ENCODE results near the gene ADGRL1. TPM values are rescaled to one million over a fixed set of nuclear protein-coding genes. Genes with fewer than 3 reads are reported as not detected.
"Not testable (repeated sequence)": the region's sequence is repeated elsewhere in the genome, so short reads cannot be mapped to it uniquely, and the experiment has no call there.

The ADGRL1 gene
- total RNA-seq, 1 donor from 2014 or later: 14.3 TPM

DNA sequence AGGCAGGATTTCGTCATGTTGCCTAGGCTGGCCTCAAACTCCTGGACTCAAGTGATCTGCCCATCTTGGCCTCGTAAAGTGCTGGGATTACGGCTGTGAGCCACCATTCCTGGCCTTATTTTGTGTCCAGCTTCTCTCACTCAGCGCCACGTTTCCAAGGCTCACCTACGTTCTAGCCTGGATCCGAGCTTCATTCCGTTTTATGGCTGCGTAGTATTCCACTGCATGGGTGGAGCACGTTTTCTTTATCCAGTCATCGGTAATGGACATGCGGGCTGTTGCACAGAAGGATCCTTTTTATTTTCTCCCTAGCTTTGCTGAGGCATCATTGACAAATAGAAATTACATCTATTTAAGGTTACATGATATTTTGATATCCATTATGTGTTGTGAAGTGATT is 16.6 kb downstream of the ADGRL1 start:
- peaks cover 8% of the 10 kb centered on the region for H3K4me1 Mint-ChIP-seq
- intact Hi-C loops (cut with micrococcal nuclease): no loop called here

DNA sequence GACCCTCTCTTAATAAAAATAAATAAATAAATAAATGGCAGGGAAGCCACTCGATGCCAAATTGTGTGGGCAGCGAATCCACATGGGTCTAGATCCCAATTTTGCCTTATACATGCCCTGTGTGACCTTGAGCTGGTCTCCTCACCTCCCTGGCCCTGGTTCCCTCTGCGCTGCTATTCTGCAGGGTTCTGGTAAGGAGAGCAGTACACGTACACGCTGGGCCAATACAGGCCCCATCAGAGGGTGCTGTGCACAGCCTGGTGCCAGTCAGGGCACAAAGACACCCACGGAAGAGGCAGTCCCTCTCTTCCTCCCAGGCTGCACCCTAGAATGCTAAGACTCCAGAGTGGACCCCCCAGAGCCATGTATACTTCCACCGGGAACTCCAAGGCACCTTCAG is 17.9 kb downstream of the ADGRL1 start:
- H3K4me3 Mint-ChIP-seq; H3K9me3 Mint-ChIP-seq; H3K4me1 Mint-ChIP-seq; H3K27ac Mint-ChIP-seq; intact Hi-C loops (cut with micrococcal nuclease); DNase-seq; H3K27me3 Mint-ChIP-seq; H3K36me3 Mint-ChIP-seq (ENCODE audit: low read depth): not testable (repeated sequence)

More for the DNA sequence above, 16.6 kb downstream of the ADGRL1 start:
- Mint-ChIP-seq H3K36me3 (ENCODE audit: low read depth) (no peaks in the 10 kb centered on the region), H3K27ac (no peak overlapping the region), H3K27me3 (no peaks in the 10 kb centered on the region), H3K4me3 (no peak overlapping the region), H3K9me3 (no peaks in the 10 kb centered on the region)
- no peak for DNase-seq

- H3K4me1 Mint-ChIP-seq: peaks cover 8% of the 10 kb centered on the region
- H3K36me3 Mint-ChIP-seq (ENCODE audit: low read depth): no peaks in the 10 kb centered on the region
- no peak overlapping the region for H3K27ac Mint-ChIP-seq
- no peaks in the 10 kb centered on the region for H3K9me3 Mint-ChIP-seq
- no peaks in the 10 kb centered on the region for H3K27me3 Mint-ChIP-seq
- intact Hi-C loops (cut with micrococcal nuclease): no loop called here
- H3K4me3 Mint-ChIP-seq: no peak overlapping the region
- no peak for DNase-seq
Measured at GRCh38 chr19:14187561-14187960, 18.4 kb downstream of the ADGRL1 start.

- H3K4me1 Mint-ChIP-seq; H3K27ac Mint-ChIP-seq; H3K4me3 Mint-ChIP-seq; H3K9me3 Mint-ChIP-seq; intact Hi-C loops (cut with micrococcal nuclease); H3K36me3 Mint-ChIP-seq (ENCODE audit: low read depth); DNase-seq; H3K27me3 Mint-ChIP-seq: not testable (repeated sequence)
Measured at GRCh38 chr19:14186684-14187083, 19.3 kb downstream of the ADGRL1 start.

DNA sequence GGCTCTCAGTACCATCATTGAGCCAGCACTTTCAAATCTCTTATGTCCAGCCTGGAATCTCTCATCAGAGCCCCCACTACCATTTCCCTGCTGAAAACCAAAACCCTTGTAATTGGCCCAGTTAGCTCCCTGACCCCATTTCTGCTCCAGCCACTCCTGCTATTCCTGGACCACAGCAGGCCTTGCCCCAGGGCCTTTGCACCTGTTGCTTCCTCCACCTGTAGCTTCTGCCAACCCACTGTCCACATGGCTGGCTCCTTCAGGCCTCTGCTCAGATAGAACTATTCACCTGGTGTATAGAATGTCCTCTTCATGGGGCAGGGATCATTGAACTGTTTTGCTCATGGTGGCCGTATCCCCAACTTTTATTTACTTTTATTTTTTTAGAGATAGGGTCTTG is 20.3 kb downstream of the ADGRL1 start:
- H3K9me3 Mint-ChIP-seq; H3K27me3 Mint-ChIP-seq; H3K36me3 Mint-ChIP-seq (ENCODE audit: low read depth); H3K4me3 Mint-ChIP-seq; intact Hi-C loops (cut with micrococcal nuclease); H3K4me1 Mint-ChIP-seq; H3K27ac Mint-ChIP-seq; DNase-seq: not testable (repeated sequence)

DNA sequence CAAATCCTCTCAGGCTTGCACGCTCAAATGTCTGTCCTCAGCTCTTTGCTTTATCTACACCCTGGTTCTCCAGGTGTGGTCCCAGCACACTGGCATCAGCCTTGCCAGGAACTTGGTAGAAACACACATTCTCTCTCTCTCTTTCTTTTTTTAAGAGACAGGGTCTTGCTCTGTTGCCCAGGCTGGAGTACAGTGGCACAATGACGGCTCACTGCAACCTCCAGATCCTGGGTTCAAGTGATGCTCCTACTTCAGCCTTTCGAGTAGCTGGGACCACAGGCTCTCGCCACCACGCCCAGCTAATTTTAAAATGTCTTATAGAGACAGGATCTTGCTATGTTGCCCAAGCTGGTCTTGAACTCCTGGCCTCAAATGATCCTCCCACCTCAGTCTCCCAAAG is 20.8 kb downstream of the ADGRL1 start:
- intact Hi-C loops (cut with micrococcal nuclease): no loop called here
- Mint-ChIP-seq H3K4me3 (no peak overlapping the region), H3K36me3 (ENCODE audit: low read depth) (no peaks in the 10 kb centered on the region), H3K4me1 (no peaks in the 10 kb centered on the region), H3K9me3 (no peaks in the 10 kb centered on the region), H3K27me3 (no peaks in the 10 kb centered on the region), H3K27ac (no peak overlapping the region)
- no peak for DNase-seq

GRCh38 chr19:14183741-14184350 is 22.1 kb downstream of the ADGRL1 start:
- H3K9me3 Mint-ChIP-seq: no peaks in the 10 kb centered on the region
- H3K27ac Mint-ChIP-seq: no peak overlapping the region
- H3K4me3 Mint-ChIP-seq: no peak overlapping the region
- no peaks in the 10 kb centered on the region for H3K4me1 Mint-ChIP-seq
- no peaks in the 10 kb centered on the region for H3K27me3 Mint-ChIP-seq
- no peak for DNase-seq
- intact Hi-C loops (cut with micrococcal nuclease): no loop called here
- H3K36me3 Mint-ChIP-seq (ENCODE audit: low read depth): no peaks in the 10 kb centered on the region

GRCh38 chr19:14182476-14182875 is 23.5 kb downstream of the ADGRL1 start:
- no peaks in the 10 kb centered on the region for H3K4me1 Mint-ChIP-seq
- H3K36me3 Mint-ChIP-seq (ENCODE audit: low read depth): no peaks in the 10 kb centered on the region
- intact Hi-C loops (cut with micrococcal nuclease): no loop called here
- no peak for DNase-seq
- no peak overlapping the region for H3K4me3 Mint-ChIP-seq
- no peaks in the 10 kb centered on the region for H3K27me3 Mint-ChIP-seq
- H3K27ac Mint-ChIP-seq: no peak overlapping the region
- no peaks in the 10 kb centered on the region for H3K9me3 Mint-ChIP-seq

GRCh38 chr19:14181906-14182305 is 24.1 kb downstream of the ADGRL1 start:
- Mint-ChIP-seq H3K36me3 (ENCODE audit: low read depth) (peaks cover 3% of the 10 kb centered on the region), H3K4me1 (no peaks in the 10 kb centered on the region), H3K9me3 (no peaks in the 10 kb centered on the region), H3K4me3 (no peak overlapping the region), H3K27me3 (no peaks in the 10 kb centered on the region), H3K27ac (no peak overlapping the region)
- no peak for DNase-seq
- intact Hi-C loops (cut with micrococcal nuclease): no loop called here

- intact Hi-C loops (cut with micrococcal nuclease); DNase-seq; H3K4me1 Mint-ChIP-seq; H3K36me3 Mint-ChIP-seq (ENCODE audit: low read depth); H3K9me3 Mint-ChIP-seq; H3K27me3 Mint-ChIP-seq; H3K27ac Mint-ChIP-seq; H3K4me3 Mint-ChIP-seq: not testable (repeated sequence)
Measured at GRCh38 chr19:14181199-14181598, 24.8 kb downstream of the ADGRL1 start.

- intact Hi-C loops (cut with micrococcal nuclease): no loop called here
- no peaks in the 10 kb centered on the region for H3K9me3 Mint-ChIP-seq
- no peak overlapping the region for H3K4me3 Mint-ChIP-seq
- peaks cover 7% of the 10 kb centered on the region for H3K36me3 Mint-ChIP-seq (ENCODE audit: low read depth)
- H3K27ac Mint-ChIP-seq: no peak overlapping the region
- no peaks in the 10 kb centered on the region for H3K27me3 Mint-ChIP-seq
- DNase-seq: no peak
- H3K4me1 Mint-ChIP-seq: peaks cover 5% of the 10 kb centered on the region
Measured at GRCh38 chr19:14177496-14178074, 28.4 kb downstream of the ADGRL1 start.

- no peak for DNase-seq
- Mint-ChIP-seq H3K4me1 (peaks cover 5% of the 10 kb centered on the region), H3K36me3 (ENCODE audit: low read depth) (peaks cover 13% of the 10 kb centered on the region), H3K9me3 (no peaks in the 10 kb centered on the region), H3K4me3 (no peak overlapping the region), H3K27ac (no peak overlapping the region), H3K27me3 (no peaks in the 10 kb centered on the region)
- intact Hi-C loops (cut with micrococcal nuclease): no loop called here
Measured at GRCh38 chr19:14175351-14175792, 30.6 kb downstream of the ADGRL1 start.

- intact Hi-C loops (cut with micrococcal nuclease): no loop called here
- Mint-ChIP-seq H3K4me3 (no peak overlapping the region), H3K9me3 (peaks cover 4% of the 10 kb centered on the region), H3K36me3 (ENCODE audit: low read depth) (peaks cover 17% of the 10 kb centered on the region), H3K27ac (no peak overlapping the region), H3K27me3 (no peaks in the 10 kb centered on the region), H3K4me1 (peaks cover 5% of the 10 kb centered on the region)
- DNase-seq: no peak
Measured at GRCh38 chr19:14174883-14175282, 31.1 kb downstream of the ADGRL1 start.

GRCh38 chr19:14168993-14169392 is 37.0 kb downstream of the ADGRL1 start:
- H3K4me3 Mint-ChIP-seq: no peak overlapping the region
- peaks cover 15% of the 10 kb centered on the region for H3K36me3 Mint-ChIP-seq (ENCODE audit: low read depth)
- H3K27ac Mint-ChIP-seq: no peak overlapping the region
- intact Hi-C loops (cut with micrococcal nuclease): no loop called here
- no peak for DNase-seq
- no peaks in the 10 kb centered on the region for H3K27me3 Mint-ChIP-seq
- peaks cover 4% of the 10 kb centered on the region for H3K9me3 Mint-ChIP-seq
- peaks cover 11% of the 10 kb centered on the region for H3K4me1 Mint-ChIP-seq

Measured in activated CD4-positive, alpha-beta T cell treated with anti-CD3 and anti-CD28 coated beads, Interleukin-2, amount 10 ng/mL, durations not matched to agents 24 days and 14 days (primary cell).